ENCODE results near the gene GOLGA6C.
A peak's percentile ranks its signal among the peaks of the same experiment; 100 is the strongest.
"Not testable (repeated sequence)": the region's sequence is repeated elsewhere in the genome, so short reads cannot be mapped to it uniquely, and the experiment has no call there.

The GOLGA6C gene

GRCh38 chr15:75258034-75258433, at the start of gene GOLGA6C:
TSS of gene GOLGA6C (plus strand) at chr15:75258334. CDS start at chr15:75258599, 265 bp downstream.
- not testable (repeated sequence) for H3K36me3 Mint-ChIP-seq (ENCODE audit: low read depth); H3K27ac Mint-ChIP-seq; H3K27me3 Mint-ChIP-seq (ENCODE audit: low read depth); H3K4me1 Mint-ChIP-seq (ENCODE audit: low read depth); H3K9me3 Mint-ChIP-seq; H3K4me3 Mint-ChIP-seq; DNase-seq (ENCODE audit: low spot score)

- Mint-ChIP-seq H3K36me3 (ENCODE audit: low read depth) (peaks cover 73% of the 10 kb centered on the region), H3K27me3 (ENCODE audit: low read depth) (no peaks in the 10 kb centered on the region), H3K4me3 (no peak overlapping the region), H3K27ac (no peak overlapping the region), H3K4me1 (ENCODE audit: low read depth) (peaks cover 29% of the 10 kb centered on the region), H3K9me3 (no peaks in the 10 kb centered on the region)
- no peak for DNase-seq (ENCODE audit: low spot score)
Observed at GRCh38 chr15:75208501-75209288, 49.4 kb upstream of the GOLGA6C start.

- Mint-ChIP-seq H3K27me3 (ENCODE audit: low read depth) (no peaks in the 10 kb centered on the region), H3K9me3 (no peaks in the 10 kb centered on the region), H3K4me3 (no peak overlapping the region), H3K36me3 (ENCODE audit: low read depth) (peaks cover 71% of the 10 kb centered on the region), H3K4me1 (ENCODE audit: low read depth) (peaks cover 24% of the 10 kb centered on the region), H3K27ac (no peak overlapping the region)
- no peak for DNase-seq (ENCODE audit: low spot score)
Observed at GRCh38 chr15:75209289-75209676, 48.9 kb upstream of the GOLGA6C start.

GRCh38 chr15:75210811-75211230, 47.3 kb upstream of the GOLGA6C start:
- no peaks in the 10 kb centered on the region for H3K9me3 Mint-ChIP-seq
- peaks cover 8% of the 10 kb centered on the region for H3K4me1 Mint-ChIP-seq (ENCODE audit: low read depth)
- no peak for DNase-seq (ENCODE audit: low spot score)
- no peak overlapping the region for H3K27ac Mint-ChIP-seq
- peaks cover 63% of the 10 kb centered on the region for H3K36me3 Mint-ChIP-seq (ENCODE audit: low read depth)
- no peak overlapping the region for H3K4me3 Mint-ChIP-seq
- no peaks in the 10 kb centered on the region for H3K27me3 Mint-ChIP-seq (ENCODE audit: low read depth)

GRCh38 chr15:75211436-75212199, 46.5 kb upstream of the GOLGA6C start:
- H3K4me3 Mint-ChIP-seq: no peak overlapping the region

GRCh38 chr15:75212200-75212858, 45.8 kb upstream of the GOLGA6C start:
- Mint-ChIP-seq H3K27me3 (ENCODE audit: low read depth) (no peaks in the 10 kb centered on the region), H3K9me3 (no peaks in the 10 kb centered on the region), H3K36me3 (ENCODE audit: low read depth) (peaks cover 51% of the 10 kb centered on the region), H3K27ac (no peak overlapping the region), H3K4me3 (no peak overlapping the region), H3K4me1 (ENCODE audit: low read depth) (peaks cover 8% of the 10 kb centered on the region)
- DNase-seq (ENCODE audit: low spot score): no peak

More at GRCh38 chr15:75211436-75212199, 46.5 kb upstream of the GOLGA6C start:
- Mint-ChIP-seq H3K36me3 (ENCODE audit: low read depth) (peaks cover 57% of the 10 kb centered on the region), H3K27me3 (ENCODE audit: low read depth) (no peaks in the 10 kb centered on the region), H3K4me1 (ENCODE audit: low read depth) (peaks cover 8% of the 10 kb centered on the region), H3K27ac (no peak overlapping the region), H3K9me3 (no peaks in the 10 kb centered on the region)
- DNase-seq (ENCODE audit: low spot score): no peak

GRCh38 chr15:75213212-75213767, 44.8 kb upstream of the GOLGA6C start:
- DNase-seq (ENCODE audit: low spot score): no peak
- H3K9me3 Mint-ChIP-seq: no peaks in the 10 kb centered on the region
- H3K4me1 Mint-ChIP-seq (ENCODE audit: low read depth): peaks cover 12% of the 10 kb centered on the region
- no peaks in the 10 kb centered on the region for H3K27me3 Mint-ChIP-seq (ENCODE audit: low read depth)
- peaks cover 46% of the 10 kb centered on the region for H3K36me3 Mint-ChIP-seq (ENCODE audit: low read depth)
- no peak overlapping the region for H3K4me3 Mint-ChIP-seq
- H3K27ac Mint-ChIP-seq: no peak overlapping the region

- peaks cover 46% of the 10 kb centered on the region for H3K36me3 Mint-ChIP-seq (ENCODE audit: low read depth)
Observed at GRCh38 chr15:75213768-75214221, 44.3 kb upstream of the GOLGA6C start.

GRCh38 chr15:75214293-75215096, 43.6 kb upstream of the GOLGA6C start:
- DNase-seq (ENCODE audit: low spot score): no peak
- peaks cover 7% of the 10 kb centered on the region for H3K4me1 Mint-ChIP-seq (ENCODE audit: low read depth)
- H3K4me3 Mint-ChIP-seq: no peak overlapping the region
- H3K9me3 Mint-ChIP-seq: no peaks in the 10 kb centered on the region
- H3K36me3 Mint-ChIP-seq (ENCODE audit: low read depth): peaks cover 39% of the 10 kb centered on the region
- no peaks in the 10 kb centered on the region for H3K27me3 Mint-ChIP-seq (ENCODE audit: low read depth)
- peak overlapping the region; percentile 31 for H3K27ac Mint-ChIP-seq

More at GRCh38 chr15:75213768-75214221, 44.3 kb upstream of the GOLGA6C start:
- no peak overlapping the region for H3K4me3 Mint-ChIP-seq
- DNase-seq (ENCODE audit: low spot score): no peak
- H3K9me3 Mint-ChIP-seq: no peaks in the 10 kb centered on the region
- no peak overlapping the region for H3K27ac Mint-ChIP-seq
- H3K27me3 Mint-ChIP-seq (ENCODE audit: low read depth): no peaks in the 10 kb centered on the region
- peaks cover 12% of the 10 kb centered on the region for H3K4me1 Mint-ChIP-seq (ENCODE audit: low read depth)

GRCh38 chr15:75215107-75216004, 42.8 kb upstream of the GOLGA6C start:
- DNase-seq (ENCODE audit: low spot score): no peak
- Mint-ChIP-seq H3K4me1 (ENCODE audit: low read depth) (peaks cover 4% of the 10 kb centered on the region), H3K27ac (peak overlapping the region; percentile 31), H3K9me3 (no peaks in the 10 kb centered on the region), H3K36me3 (ENCODE audit: low read depth) (peaks cover 32% of the 10 kb centered on the region), H3K4me3 (no peak overlapping the region), H3K27me3 (ENCODE audit: low read depth) (no peaks in the 10 kb centered on the region)

GRCh38 chr15:75217012-75217411, 41.1 kb upstream of the GOLGA6C start:
- DNase-seq (ENCODE audit: low spot score): no peak
- Mint-ChIP-seq H3K27ac (no peak overlapping the region), H3K27me3 (ENCODE audit: low read depth) (no peaks in the 10 kb centered on the region), H3K9me3 (no peaks in the 10 kb centered on the region), H3K4me3 (no peak overlapping the region), H3K36me3 (ENCODE audit: low read depth) (peaks cover 22% of the 10 kb centered on the region), H3K4me1 (ENCODE audit: low read depth) (peaks cover 4% of the 10 kb centered on the region)

- not testable (repeated sequence) for H3K27me3 Mint-ChIP-seq (ENCODE audit: low read depth); H3K4me3 Mint-ChIP-seq; H3K4me1 Mint-ChIP-seq (ENCODE audit: low read depth); H3K9me3 Mint-ChIP-seq; H3K27ac Mint-ChIP-seq; DNase-seq (ENCODE audit: low spot score)
- H3K36me3 Mint-ChIP-seq (ENCODE audit: low read depth): peaks cover 18% of the 10 kb centered on the region
Observed at GRCh38 chr15:75217574-75217973, 40.6 kb upstream of the GOLGA6C start.
